Measurements from ENCODE around the gene ST3GAL3.

Gene ST3GAL3

GRCh38 chr1:43678940-43679339 is 28.4 kb upstream of the ST3GAL3 start:
- Histone ChIP-seq H3K36me3 (ENCODE audit: control insufficient read depth, insufficient read depth, low read length) (peaks cover 95% of the 10 kb centered on the region), H3K4me3 (ENCODE audit: low read depth, low read length) (no peak overlapping the region), H3K4me1 (ENCODE audit: control insufficient read depth, insufficient read depth, low read length) (no peaks in the 10 kb centered on the region), H3K27me3 (ENCODE audit: control insufficient read depth, insufficient read depth, low read length) (no peaks in the 10 kb centered on the region), H3K9ac (ENCODE audit: low read depth, low read length) (no peak overlapping the region), H3K27ac (ENCODE audit: low read depth, low read length) (no peak overlapping the region), H3K9me3 (ENCODE audit: control insufficient read depth, insufficient read depth, low read length) (no peaks in the 10 kb centered on the region)

- H3K27me3 ChIP-seq (ENCODE audit: control insufficient read depth, insufficient read depth, low read length): no peaks in the 10 kb centered on the region
- H3K9me3 ChIP-seq (ENCODE audit: control insufficient read depth, insufficient read depth, low read length): no peaks in the 10 kb centered on the region
- no peak overlapping the region for H3K4me3 ChIP-seq (ENCODE audit: low read depth, low read length)
- no peaks in the 10 kb centered on the region for H3K4me1 ChIP-seq (ENCODE audit: control insufficient read depth, insufficient read depth, low read length)
- H3K27ac ChIP-seq (ENCODE audit: low read depth, low read length): no peak overlapping the region
- H3K9ac ChIP-seq (ENCODE audit: low read depth, low read length): no peak overlapping the region
- peaks cover 97% of the 10 kb centered on the region for H3K36me3 ChIP-seq (ENCODE audit: control insufficient read depth, insufficient read depth, low read length)
Measured at GRCh38 chr1:43683560-43683959, 23.8 kb upstream of the ST3GAL3 start.

DNA sequence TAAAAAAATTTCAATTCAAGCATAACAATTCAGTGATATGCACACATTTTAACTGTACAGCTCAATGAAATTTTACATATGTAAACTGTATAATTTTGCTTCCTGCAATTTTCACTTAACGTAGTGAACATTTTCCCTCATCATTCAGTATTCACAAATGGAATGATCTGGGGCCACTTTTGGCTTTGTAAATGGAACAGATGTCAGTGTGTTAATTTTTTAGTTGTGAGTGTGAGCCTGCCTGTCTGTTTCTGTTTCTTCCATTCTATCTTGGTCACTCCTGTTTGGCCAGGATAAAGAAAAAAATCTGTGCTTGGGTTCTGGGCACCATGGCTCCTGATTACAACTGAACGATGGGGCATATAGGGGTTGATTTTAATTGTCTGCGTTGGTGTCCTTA is 20.5 kb upstream of the ST3GAL3 start:
- Histone ChIP-seq H3K4me1 (ENCODE audit: control insufficient read depth, insufficient read depth, low read length) (no peaks in the 10 kb centered on the region), H3K27ac (ENCODE audit: low read depth, low read length) (no peak overlapping the region), H3K36me3 (ENCODE audit: control insufficient read depth, insufficient read depth, low read length) (peaks cover 97% of the 10 kb centered on the region), H3K9me3 (ENCODE audit: control insufficient read depth, insufficient read depth, low read length) (no peaks in the 10 kb centered on the region), H3K9ac (ENCODE audit: low read depth, low read length) (no peak overlapping the region), H3K27me3 (ENCODE audit: control insufficient read depth, insufficient read depth, low read length) (no peaks in the 10 kb centered on the region), H3K4me3 (ENCODE audit: low read depth, low read length) (no peak overlapping the region)

- Histone ChIP-seq H3K9me3 (ENCODE audit: control insufficient read depth, insufficient read depth, low read length) (no peaks in the 10 kb centered on the region), H3K36me3 (ENCODE audit: control insufficient read depth, insufficient read depth, low read length) (peaks cover 97% of the 10 kb centered on the region), H3K9ac (ENCODE audit: low read depth, low read length) (no peak overlapping the region), H3K27me3 (ENCODE audit: control insufficient read depth, insufficient read depth, low read length) (no peaks in the 10 kb centered on the region), H3K4me3 (ENCODE audit: low read depth, low read length) (no peak overlapping the region), H3K4me1 (ENCODE audit: control insufficient read depth, insufficient read depth, low read length) (no peaks in the 10 kb centered on the region), H3K27ac (ENCODE audit: low read depth, low read length) (no peak overlapping the region)
Measured at GRCh38 chr1:43687301-43688108, 19.8 kb upstream of the ST3GAL3 start.

GRCh38 chr1:43688109-43688387 is 19.3 kb upstream of the ST3GAL3 start:
- no peaks in the 10 kb centered on the region for H3K27me3 ChIP-seq (ENCODE audit: control insufficient read depth, insufficient read depth, low read length)
- H3K4me3 ChIP-seq (ENCODE audit: low read depth, low read length): no peak overlapping the region
- H3K27ac ChIP-seq (ENCODE audit: low read depth, low read length): no peak overlapping the region
- no peaks in the 10 kb centered on the region for H3K9me3 ChIP-seq (ENCODE audit: control insufficient read depth, insufficient read depth, low read length)
- no peaks in the 10 kb centered on the region for H3K4me1 ChIP-seq (ENCODE audit: control insufficient read depth, insufficient read depth, low read length)
- no peak overlapping the region for H3K9ac ChIP-seq (ENCODE audit: low read depth, low read length)
- H3K36me3 ChIP-seq (ENCODE audit: control insufficient read depth, insufficient read depth, low read length): peaks cover 97% of the 10 kb centered on the region

- H3K9ac ChIP-seq (ENCODE audit: low read depth, low read length): no peak overlapping the region
- H3K4me3 ChIP-seq (ENCODE audit: low read depth, low read length): no peak overlapping the region
- H3K27me3 ChIP-seq (ENCODE audit: control insufficient read depth, insufficient read depth, low read length): no peaks in the 10 kb centered on the region
- H3K9me3 ChIP-seq (ENCODE audit: control insufficient read depth, insufficient read depth, low read length): no peaks in the 10 kb centered on the region
- no peak overlapping the region for H3K27ac ChIP-seq (ENCODE audit: low read depth, low read length)
- H3K4me1 ChIP-seq (ENCODE audit: control insufficient read depth, insufficient read depth, low read length): no peaks in the 10 kb centered on the region
- peaks cover 97% of the 10 kb centered on the region for H3K36me3 ChIP-seq (ENCODE audit: control insufficient read depth, insufficient read depth, low read length)
Measured at GRCh38 chr1:43688594-43689000, 18.7 kb upstream of the ST3GAL3 start.

- Histone ChIP-seq H3K27me3 (ENCODE audit: control insufficient read depth, insufficient read depth, low read length) (no peaks in the 10 kb centered on the region), H3K4me1 (ENCODE audit: control insufficient read depth, insufficient read depth, low read length) (no peaks in the 10 kb centered on the region), H3K36me3 (ENCODE audit: control insufficient read depth, insufficient read depth, low read length) (peaks cover 97% of the 10 kb centered on the region), H3K9ac (ENCODE audit: low read depth, low read length) (no peak overlapping the region), H3K27ac (ENCODE audit: low read depth, low read length) (no peak overlapping the region), H3K9me3 (ENCODE audit: control insufficient read depth, insufficient read depth, low read length) (no peaks in the 10 kb centered on the region), H3K4me3 (ENCODE audit: low read depth, low read length) (no peak overlapping the region)
Measured at GRCh38 chr1:43689289-43689688, 18.0 kb upstream of the ST3GAL3 start.

- H3K27me3 ChIP-seq (ENCODE audit: control insufficient read depth, insufficient read depth, low read length): no peaks in the 10 kb centered on the region
- no peaks in the 10 kb centered on the region for H3K9me3 ChIP-seq (ENCODE audit: control insufficient read depth, insufficient read depth, low read length)
- no peaks in the 10 kb centered on the region for H3K4me1 ChIP-seq (ENCODE audit: control insufficient read depth, insufficient read depth, low read length)
- H3K9ac ChIP-seq (ENCODE audit: low read depth, low read length): no peak overlapping the region
- H3K4me3 ChIP-seq (ENCODE audit: low read depth, low read length): no peak overlapping the region
- peaks cover 100% of the 10 kb centered on the region for H3K36me3 ChIP-seq (ENCODE audit: control insufficient read depth, insufficient read depth, low read length)
- no peak overlapping the region for H3K27ac ChIP-seq (ENCODE audit: low read depth, low read length)
Measured at GRCh38 chr1:43691871-43692815, 15.2 kb upstream of the ST3GAL3 start.

GRCh38 chr1:43693371-43693770 is 14.0 kb upstream of the ST3GAL3 start:
- peaks cover 100% of the 10 kb centered on the region for H3K36me3 ChIP-seq (ENCODE audit: control insufficient read depth, insufficient read depth, low read length)
- no peaks in the 10 kb centered on the region for H3K27me3 ChIP-seq (ENCODE audit: control insufficient read depth, insufficient read depth, low read length)
- H3K4me1 ChIP-seq (ENCODE audit: control insufficient read depth, insufficient read depth, low read length): no peaks in the 10 kb centered on the region
- H3K4me3 ChIP-seq (ENCODE audit: low read depth, low read length): no peak overlapping the region
- no peak overlapping the region for H3K9ac ChIP-seq (ENCODE audit: low read depth, low read length)
- H3K9me3 ChIP-seq (ENCODE audit: control insufficient read depth, insufficient read depth, low read length): no peaks in the 10 kb centered on the region
- H3K27ac ChIP-seq (ENCODE audit: low read depth, low read length): no peak overlapping the region

- Histone ChIP-seq H3K27me3 (ENCODE audit: control insufficient read depth, insufficient read depth, low read length) (no peaks in the 10 kb centered on the region), H3K27ac (ENCODE audit: low read depth, low read length) (no peak overlapping the region), H3K9me3 (ENCODE audit: control insufficient read depth, insufficient read depth, low read length) (no peaks in the 10 kb centered on the region), H3K4me3 (ENCODE audit: low read depth, low read length) (no peak overlapping the region), H3K36me3 (ENCODE audit: control insufficient read depth, insufficient read depth, low read length) (peaks cover 98% of the 10 kb centered on the region), H3K4me1 (ENCODE audit: control insufficient read depth, insufficient read depth, low read length) (no peaks in the 10 kb centered on the region), H3K9ac (ENCODE audit: low read depth, low read length) (no peak overlapping the region)
Measured at GRCh38 chr1:43699281-43699680, 8.1 kb upstream of the ST3GAL3 start.

DNA sequence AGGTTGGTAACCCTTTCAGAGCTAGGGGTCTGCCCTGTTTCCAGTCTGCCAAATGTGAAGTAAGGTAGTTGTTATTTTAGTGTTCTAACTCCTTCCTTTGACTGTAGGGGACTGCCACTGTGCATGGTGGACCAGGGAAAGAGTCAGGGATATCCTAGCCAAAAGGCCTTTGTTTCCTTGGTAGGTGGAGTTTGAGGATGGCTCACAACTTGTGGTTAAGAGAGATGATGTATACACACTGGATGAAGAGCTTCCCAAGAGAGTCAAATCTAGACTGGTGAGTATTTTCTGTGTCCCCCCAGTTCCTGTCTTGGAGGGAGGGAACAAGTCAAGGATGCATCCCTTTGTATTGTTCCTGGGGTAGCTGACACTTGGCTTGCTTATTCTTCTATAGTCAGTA is 3.5 kb upstream of the ST3GAL3 start:
- Histone ChIP-seq H3K4me1 (ENCODE audit: control insufficient read depth, insufficient read depth, low read length) (peaks cover 9% of the 10 kb centered on the region; the same call in 1 of the 2 replicates), H3K9ac (ENCODE audit: low read depth, low read length) (no peak overlapping the region), H3K27me3 (ENCODE audit: control insufficient read depth, insufficient read depth, low read length) (no peaks in the 10 kb centered on the region), H3K4me3 (ENCODE audit: low read depth, low read length) (no peak overlapping the region), H3K27ac (ENCODE audit: low read depth, low read length) (no peak overlapping the region), H3K9me3 (ENCODE audit: control insufficient read depth, insufficient read depth, low read length) (no peaks in the 10 kb centered on the region), H3K36me3 (ENCODE audit: control insufficient read depth, insufficient read depth, low read length) (peaks cover 69% of the 10 kb centered on the region)

All from HUES48 (cell line).